Measurements from ENCODE around the gene CD28. TPM values are rescaled to one million over a fixed set of nuclear protein-coding genes. Genes with fewer than 3 reads are reported as not detected.

The CD28 gene
- total RNA-seq, 3 donors from 2014 or later (not counting 1 experiment from before 2014, with no cell fraction given), result 0.54 to 3.5 (median 3.3) TPM

DNA sequence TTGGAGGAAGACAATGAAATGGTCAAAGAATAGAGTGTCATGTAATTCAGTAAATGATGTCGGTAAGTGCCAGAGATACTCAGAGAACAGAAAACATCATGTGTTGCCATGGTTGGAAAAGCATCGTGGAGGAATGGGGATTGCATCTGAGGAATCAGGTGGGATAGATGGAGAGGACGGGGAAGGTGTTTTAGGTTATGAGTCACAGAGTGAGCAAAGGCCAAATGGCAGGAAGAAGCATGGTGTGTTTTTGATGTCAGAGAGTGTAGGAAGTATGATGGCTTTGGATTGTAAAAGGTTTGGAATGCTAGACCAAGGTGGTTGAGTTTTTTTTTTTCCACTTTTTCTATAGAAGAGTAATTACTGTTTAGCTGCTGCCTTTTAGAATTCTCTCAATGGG, 27.5 kb upstream of the CD28 start:
- Mint-ChIP-seq H3K27me3 (ENCODE audit: low read depth in 2 of 2) (peaks cover 19 to 21% of the 10 kb centered on the region in 2 donors), H3K36me3 (no peaks in the 10 kb centered on the region), H3K9me3 (no peaks in the 10 kb centered on the region), H3K4me1 (peaks cover 6 to 9% of the 10 kb centered on the region in 2 donors), H3K4me3 (no peak overlapping the region), H3K27ac (no peak overlapping the region)
- H3K4me1 ChIP-seq (ENCODE audit: control insufficient read depth, insufficient read depth, low read length), result peaks cover 5% of the 10 kb centered on the region
- WGBS (ENCODE audit: insufficient coverage), result 96% methylated on average over 3 of the region's 3 CpGs
- TF ChIP-seq, protein P1, sequence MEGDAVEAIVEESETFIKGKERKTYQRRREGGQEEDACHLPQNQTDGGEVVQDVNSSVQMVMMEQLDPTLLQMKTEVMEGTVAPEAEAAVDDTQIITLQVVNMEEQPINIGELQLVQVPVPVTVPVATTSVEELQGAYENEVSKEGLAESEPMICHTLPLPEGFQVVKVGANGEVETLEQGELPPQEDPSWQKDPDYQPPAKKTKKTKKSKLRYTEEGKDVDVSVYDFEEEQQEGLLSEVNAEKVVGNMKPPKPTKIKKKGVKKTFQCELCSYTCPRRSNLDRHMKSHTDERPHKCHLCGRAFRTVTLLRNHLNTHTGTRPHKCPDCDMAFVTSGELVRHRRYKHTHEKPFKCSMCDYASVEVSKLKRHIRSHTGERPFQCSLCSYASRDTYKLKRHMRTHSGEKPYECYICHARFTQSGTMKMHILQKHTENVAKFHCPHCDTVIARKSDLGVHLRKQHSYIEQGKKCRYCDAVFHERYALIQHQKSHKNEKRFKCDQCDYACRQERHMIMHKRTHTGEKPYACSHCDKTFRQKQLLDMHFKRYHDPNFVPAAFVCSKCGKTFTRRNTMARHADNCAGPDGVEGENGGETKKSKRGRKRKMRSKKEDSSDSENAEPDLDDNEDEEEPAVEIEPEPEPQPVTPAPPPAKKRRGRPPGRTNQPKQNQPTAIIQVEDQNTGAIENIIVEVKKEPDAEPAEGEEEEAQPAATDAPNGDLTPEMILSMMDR (IDR thresholded peaks at IDR 0.05), result no peak
- no peak overlapping the region for H3K27ac ChIP-seq (ENCODE audit: low read length)
- no peak for ATAC-seq
- no peaks in the 10 kb centered on the region for H3K9me3 ChIP-seq (ENCODE audit: control insufficient read depth, insufficient read depth, low read length)
- no peaks in the 10 kb centered on the region for H3K36me3 ChIP-seq (ENCODE audit: control insufficient read depth, insufficient read depth, low read length)
- no peaks in the 10 kb centered on the region for H3K27me3 ChIP-seq (ENCODE audit: control insufficient read depth, insufficient read depth, low read length)
- no peak for DNase-seq
- no peak overlapping the region for H3K4me3 ChIP-seq (ENCODE audit: low read length)
- intact Hi-C loops (cut with micrococcal nuclease), result no loop called here

- peaks cover 19 to 21% of the 10 kb centered on the region in 2 donors for H3K27me3 Mint-ChIP-seq (ENCODE audit: low read depth in 2 of 2)
Measured at GRCh38 chr2:203679401-203679800, 27.0 kb upstream of the CD28 start.

DNA sequence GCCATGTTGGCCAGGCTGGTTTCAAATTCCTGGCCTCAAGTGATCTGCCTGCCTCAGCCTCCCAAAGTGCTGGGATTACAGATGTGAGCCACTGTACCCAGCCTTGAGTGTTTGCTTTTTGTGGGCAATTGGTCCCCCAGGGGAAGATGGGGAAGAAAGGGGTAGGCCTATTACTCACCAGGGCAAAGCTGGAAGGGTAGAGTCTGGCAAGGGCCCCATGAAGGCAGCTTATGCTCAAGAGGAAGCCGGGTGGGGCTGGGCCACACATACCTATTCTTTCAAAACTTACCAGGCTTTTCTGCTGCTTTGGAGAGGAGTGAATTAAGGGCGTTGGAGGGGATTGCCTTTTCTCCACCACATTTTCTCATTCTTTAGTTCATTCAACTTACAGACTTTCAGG, 24.5 kb upstream of the CD28 start:
- Mint-ChIP-seq H3K36me3 (no peaks in the 10 kb centered on the region), H3K27ac (no peak overlapping the region), H3K9me3 (no peaks in the 10 kb centered on the region), H3K27me3 (ENCODE audit: low read depth in 2 of 2) (peaks cover 20 to 31% of the 10 kb centered on the region in 2 donors), H3K4me3 (no peak overlapping the region), H3K4me1 (peaks cover 0 to 5% of the 10 kb centered on the region in 2 donors)
- intact Hi-C loops (cut with micrococcal nuclease), result no loop called here
- no peaks in the 10 kb centered on the region for H3K4me1 ChIP-seq (ENCODE audit: control insufficient read depth, insufficient read depth, low read length)
- no peak overlapping the region for H3K27ac ChIP-seq (ENCODE audit: low read length)
- WGBS (ENCODE audit: insufficient coverage), result no CpG with 5 or more reads among the region's 2 CpGs
- DNase-seq (no peak), ATAC-seq (no peak)
- no peaks in the 10 kb centered on the region for H3K36me3 ChIP-seq (ENCODE audit: control insufficient read depth, insufficient read depth, low read length)
- no peaks in the 10 kb centered on the region for H3K9me3 ChIP-seq (ENCODE audit: control insufficient read depth, insufficient read depth, low read length)
- TF ChIP-seq, protein P1 (IDR thresholded peaks at IDR 0.05), result no peak
- H3K27me3 ChIP-seq (ENCODE audit: control insufficient read depth, insufficient read depth, low read length), result no peaks in the 10 kb centered on the region
- H3K4me3 ChIP-seq (ENCODE audit: low read length), result no peak overlapping the region

More at GRCh38 chr2:203679401-203679800, 27.0 kb upstream of the CD28 start:
- DNase-seq (no peak), ATAC-seq (no peak)
- Histone ChIP-seq H3K4me3 (ENCODE audit: low read length) (no peak overlapping the region), H3K36me3 (ENCODE audit: control insufficient read depth, insufficient read depth, low read length) (no peaks in the 10 kb centered on the region), H3K27ac (ENCODE audit: low read length) (no peak overlapping the region), H3K9me3 (ENCODE audit: control insufficient read depth, insufficient read depth, low read length) (no peaks in the 10 kb centered on the region), H3K4me1 (ENCODE audit: control insufficient read depth, insufficient read depth, low read length) (peaks cover under 1% of the 10 kb centered on the region), H3K27me3 (ENCODE audit: control insufficient read depth, insufficient read depth, low read length) (no peaks in the 10 kb centered on the region)
- no peak overlapping the region for H3K4me3 Mint-ChIP-seq
- H3K9me3 Mint-ChIP-seq, result no peaks in the 10 kb centered on the region
- intact Hi-C loops (cut with micrococcal nuclease), result no loop called here
- peaks cover 2 to 6% of the 10 kb centered on the region in 2 donors for H3K4me1 Mint-ChIP-seq
- TF ChIP-seq, protein P1 (IDR thresholded peaks at IDR 0.05), result no peak
- H3K27ac Mint-ChIP-seq, result no peak overlapping the region
- H3K36me3 Mint-ChIP-seq, result no peaks in the 10 kb centered on the region

- DNase-seq, result no peak
- Mint-ChIP-seq H3K4me3 (no peak overlapping the region), H3K36me3 (no peaks in the 10 kb centered on the region), H3K4me1 (peaks cover 0 to 5% of the 10 kb centered on the region in 2 donors), H3K27ac (no peak overlapping the region), H3K9me3 (no peaks in the 10 kb centered on the region), H3K27me3 (ENCODE audit: low read depth in 2 of 2) (peaks cover 23 to 36% of the 10 kb centered on the region in 2 donors)
- WGBS (ENCODE audit: insufficient coverage), result 96% methylated on average over 4 of the region's 4 CpGs
- TF ChIP-seq, protein P1 (IDR thresholded peaks at IDR 0.05), result no peak
- no peak overlapping the region for H3K4me3 ChIP-seq (ENCODE audit: low read length)
- no peaks in the 10 kb centered on the region for H3K27me3 ChIP-seq (ENCODE audit: control insufficient read depth, insufficient read depth, low read length)
- no peaks in the 10 kb centered on the region for H3K4me1 ChIP-seq (ENCODE audit: control insufficient read depth, insufficient read depth, low read length)
- no peaks in the 10 kb centered on the region for H3K9me3 ChIP-seq (ENCODE audit: control insufficient read depth, insufficient read depth, low read length)
- no peak overlapping the region for H3K27ac ChIP-seq (ENCODE audit: low read length)
- intact Hi-C loops (cut with micrococcal nuclease), result no loop called here
- H3K36me3 ChIP-seq (ENCODE audit: control insufficient read depth, insufficient read depth, low read length), result no peaks in the 10 kb centered on the region
- ATAC-seq, result no peak
Measured at GRCh38 chr2:203682688-203683130, 23.7 kb upstream of the CD28 start.

All from natural killer cell (primary cell).